Adrenal gland (tissue), 12 donors: ENCODE results near the gene RBBP5. TPM values are rescaled to one million over a fixed set of nuclear protein-coding genes. Genes with fewer than 3 reads are reported as not detected.

Experiments used
- DNase-seq, 7 donors: peaks; one replicate each; pipeline ENCODE4 v3.0.0-alpha.2; 2019 to 2020
- H3K27ac ChIP-seq, 5 donors: fragments of 200-600 bp; sonication (generic) in 4 of 5; 1 replicate in 3 of 5; 2 replicates in 2 of 5; pipeline versions ENCODE4 v1.5.1 to v1.8.0; 2016 to 2020; ENCODE audit warnings: mild to moderate bottlenecking in 1 of 5
- H3K27me3 ChIP-seq: fragments of 200-600 bp; 2 replicates; pipeline ENCODE4 v1.8.0; 2021
- H3K36me3 ChIP-seq, 2 donors: fragments of 200-600 bp; replicated peaks in 1 of 2; 1 replicate in 1 of 2; 2 replicates in 1 of 2; pipeline versions ENCODE4 v1.5.1 to v1.8.0; 2018 to 2022
- H3K4me1 ChIP-seq, 2 donors: fragments of 200-600 bp; replicated peaks in 1 of 2; 1 replicate in 1 of 2; 2 replicates in 1 of 2; pipeline versions ENCODE4 v1.5.1 to v1.8.0; 2018 to 2021
- H3K4me3 ChIP-seq, 4 donors: fragments of 200-600 bp; sonication (generic) in 3 of 4; one replicate each; pipeline ENCODE4 v1.5.1; 2016 to 2018
- H3K9me3 ChIP-seq, 3 donors: fragments of 200-600 bp; sonication (generic) in 1 of 3; replicated peaks in 1 of 3; 1 replicate in 2 of 3; 2 replicates in 1 of 3; pipeline versions ENCODE4 v1.5.1 to v1.8.0; 2016 to 2021
- CTCF ChIP-seq, 6 experiments: fragments of 450-650 bp in 4 of 6; fragments of 200-600 bp in 2 of 6; sonication (generic) in 1 of 6; IDR thresholded peaks; 1 replicate in 5 of 6; 2 replicates in 1 of 6; pipeline versions ENCODE4 v1.5.1 to v1.8.0; 2016 to 2021; ENCODE audit warnings: antibody characterized with exemption in 6 of 6, mild to moderate bottlenecking in 2 of 6, moderate library complexity in 1 of 6
- POLR2A ChIP-seq, 2 donors: fragments of 450-650 bp; IDR thresholded peaks; one replicate each; pipeline ENCODE4 v1.6.1; 2017; ENCODE audit warnings: antibody characterized with exemption in 2 of 2, mild to moderate bottlenecking in 2 of 2, moderate library complexity in 1 of 2
- WGBS, 4 donors: extraction: QIAGEN DNeasy Blood & Tissue Kit in 2 of 4; methylation state at CpG; one replicate each; pipeline versions ENCODE4 v1.1.5 to v1.1.7; 2013 to 2017; 5-methylcytosine and 5-hydroxymethylcytosine counted together
- intact Hi-C, 2 donors: fragments of 100-400 bp; cut with DNase I; formaldehyde crosslinking; loops; one replicate each; pipeline versions ENCODE4 v1.14.1 to v1.15.0; 2022 to 2023
- polyA plus RNA-seq, 3 donors: library from polyadenylated mRNA; stranded (reverse); fragments of 200-250 nt in 2 of 3; fragments of 350-450 nt in 1 of 3; fragmentation: Illumina TruSeq in 1 of 3; extraction: RNeasy Lipid Tissue Mini Kit (QIAGEN cat#74804) in 1 of 3; gene quantifications; one replicate each; pipeline ENCODE4 v1.2.3, GENCODE V29; 2013 to 2014
- total RNA-seq, 9 donors: library from RNA; depleted of rRNA in 4 of 9; stranded (reverse); fragments of >200 nt in 4 of 9; fragments of 120-200 nt in 1 of 9; fragmentation: NEBNext Ultra II Directional in 1 of 9; extraction: Animal tissue kit (Norgen Biotek cat#: 25700) in 1 of 9; gene quantifications; one replicate each; pipeline versions ENCODE4 v1.1.0 to v1.2.4, GENCODE V29; 2013 to 2023
- donor health status: healthy with polysubstance abuse.
- donor health status: Bipolar disorder and iron deficiency.
- donor health status: DM: yes; HTN: yes; CAD: no.
- donor health status: DM: no; HTN: no; CAD: no.
- donor health status: DM: no; HTN: no; CAD: no.
- donor health status: DM: yes; HTN: yes; CAD: no.

The RBBP5 gene
- total and polyA plus RNA-seq, 12 donors: 4.7 to 26.0 (median 18.3) TPM

- WGBS, 4 donors: 79 to 93% (median 85%) methylated on average over 5 to 9 of the region's 9 CpGs
- no peaks in the 10 kb centered on the region for H3K27me3 ChIP-seq
- intact Hi-C loops: loop anchor here in 1 of 2 donors (5.0 kb wide), 1 partner anchor 73 kb away; no protein-coding TSS in a partner anchor
- DNase-seq: no peak
- TF ChIP-seq CTCF (IDR thresholded peaks at IDR 0.05) (no peak), POLR2A (IDR thresholded peaks at IDR 0.05) (no peak)
- H3K36me3 ChIP-seq: no peaks in the 10 kb centered on the region
- H3K4me1 ChIP-seq: no peaks in the 10 kb centered on the region
- no peak overlapping the region for H3K27ac ChIP-seq
- H3K9me3 ChIP-seq: no peaks in the 10 kb centered on the region
- no peak overlapping the region for H3K4me3 ChIP-seq
Observed at GRCh38 chr1:205064741-205065316, 56.9 kb downstream of the RBBP5 start.

GRCh38 chr1:205064301-205064700 is 57.5 kb downstream of the RBBP5 start:
- TF ChIP-seq CTCF (IDR thresholded peaks at IDR 0.05) (no peak), POLR2A (IDR thresholded peaks at IDR 0.05) (no peak)
- DNase-seq: no peak

GRCh38 chr1:205062895-205063294 is 58.9 kb downstream of the RBBP5 start:
- DNase-seq: no peak
- Histone ChIP-seq H3K9me3 (no peaks in the 10 kb centered on the region), H3K36me3 (no peaks in the 10 kb centered on the region), H3K27ac (no peak overlapping the region), H3K4me3 (no peak overlapping the region), H3K27me3 (no peaks in the 10 kb centered on the region), H3K4me1 (no peaks in the 10 kb centered on the region)
- TF ChIP-seq POLR2A (IDR thresholded peaks at IDR 0.05): no peak
- TF ChIP-seq CTCF (IDR thresholded peaks at IDR 0.05): no peak
- 74 to 93% (median 90%) methylated on average over 3 of the region's 3 CpGs for WGBS, 4 donors
- intact Hi-C loops: loop anchor here (2.0 to 5.0 kb wide), 2 partner anchors 71 to 72 kb away; no protein-coding TSS in a partner anchor

More at GRCh38 chr1:205064301-205064700, 57.5 kb downstream of the RBBP5 start:
- Histone ChIP-seq H3K36me3 (no peaks in the 10 kb centered on the region), H3K4me1 (no peaks in the 10 kb centered on the region), H3K9me3 (no peaks in the 10 kb centered on the region), H3K4me3 (no peak overlapping the region), H3K27me3 (no peaks in the 10 kb centered on the region), H3K27ac (no peak overlapping the region)
- intact Hi-C loops: loop anchor here in 1 of 2 donors (5.0 kb wide), 1 partner anchor 72 kb away; no protein-coding TSS in a partner anchor
- 88 to 92% (median 89%) methylated on average over 7 to 11 of the region's 11 CpGs for WGBS, 4 donors

GRCh38 chr1:205062319-205062718 is 59.5 kb downstream of the RBBP5 start:
- H3K27ac ChIP-seq: no peak overlapping the region
- no peak for TF ChIP-seq CTCF (IDR thresholded peaks at IDR 0.05)
- no peak for TF ChIP-seq POLR2A (IDR thresholded peaks at IDR 0.05)
- no peak overlapping the region for H3K4me3 ChIP-seq
- no peaks in the 10 kb centered on the region for H3K9me3 ChIP-seq
- H3K36me3 ChIP-seq: no peaks in the 10 kb centered on the region
- H3K4me1 ChIP-seq: no peaks in the 10 kb centered on the region
- no peaks in the 10 kb centered on the region for H3K27me3 ChIP-seq
- 78 to 94% (median 90%) methylated on average over 8 of the region's 8 CpGs for WGBS, 4 donors
- intact Hi-C loops: loop anchor here (2.0 to 5.0 kb wide), 2 partner anchors 70 to 72 kb away; no protein-coding TSS in a partner anchor
- DNase-seq: no peak
